Bronchial epithelial cell (primary cell): ENCODE measurements around the gene UPF1. TPM values are rescaled to one million over a fixed set of nuclear protein-coding genes. Genes with fewer than 3 reads are reported as not detected.

Experiments used
- DNase-seq: peaks from one replicate; pipeline ENCODE4 v3.0.0-alpha.2; 2010; ENCODE audit warnings: low read depth
- FAIRE-seq: peaks from 2 replicates; lab custom pipeline; 2011; peaks lifted over from hg19 to GRCh38; lab: Jason Lieb, UNC
- H3K27me3 ChIP-seq: 2 replicates; pipeline ENCODE4 v1.5.1; 2011; ENCODE audit warnings: low read length; ENCODE audit not compliant: control insufficient read depth, insufficient read depth
- H3K36me3 ChIP-seq: 2 replicates; pipeline ENCODE4 v1.5.1; 2011; ENCODE audit warnings: low read length; ENCODE audit not compliant: control insufficient read depth, insufficient read depth
- H3K4me3 ChIP-seq: 2 replicates; pipeline ENCODE4 v1.5.1; 2011; ENCODE audit warnings: mild to moderate bottlenecking, low read depth, low read length, control low read depth
- CTCF ChIP-seq: IDR thresholded peaks from 2 replicates; pipeline ENCODE4 v1.5.1; 2011; ENCODE audit warnings: mild to moderate bottlenecking, moderate library complexity, low read length, control low read depth, inconsistent platforms; ENCODE audit not compliant: insufficient read depth, severe bottlenecking
- total RNA-seq: library from RNA; depleted of rRNA; stranded (reverse); fragments of >200 nt; gene quantifications from 2 replicates; pipeline ENCODE4 v1.2.1, GENCODE V29; 2014

The UPF1 gene
- total RNA-seq, 1 donor from 2014 or later = 82.9 TPM

GRCh38 chr19:18867199-18867598 is 35.4 kb downstream of the UPF1 start:
- DNase-seq (no peak), FAIRE-seq (no peak)
- TF ChIP-seq CTCF = no peak
- Histone ChIP-seq H3K27me3 (no peaks in the 10 kb centered on the region), H3K36me3 (peaks cover 31% of the 10 kb centered on the region), H3K4me3 (no peak overlapping the region)

DNA sequence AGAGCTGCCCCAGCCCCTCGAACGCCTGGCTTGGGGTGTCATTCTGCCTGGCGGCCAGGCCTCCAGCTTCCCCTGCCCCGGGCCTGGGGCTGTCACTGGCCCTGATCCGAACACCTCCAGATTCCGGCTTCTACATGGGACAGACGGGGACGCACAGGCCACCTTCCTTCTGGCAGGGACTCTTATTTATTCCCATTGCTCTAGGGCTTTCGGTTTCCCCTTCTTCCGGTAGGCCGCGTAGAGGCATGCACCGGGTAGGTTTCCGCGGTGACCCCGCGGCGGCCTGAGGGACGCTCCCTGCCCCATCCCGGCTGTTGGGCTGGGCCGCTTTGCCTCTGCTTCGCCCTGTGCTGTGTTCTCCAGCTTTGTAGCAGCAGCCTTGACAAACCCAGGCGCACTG is 36.0 kb downstream of the UPF1 start:
- TF ChIP-seq CTCF = no peak
- Histone ChIP-seq H3K4me3 (no peak overlapping the region), H3K27me3 (no peaks in the 10 kb centered on the region), H3K36me3 (peaks cover 28% of the 10 kb centered on the region)
- DNase-seq (no peak), FAIRE-seq (no peak)

- peaks cover 21% of the 10 kb centered on the region for H3K36me3 ChIP-seq
- H3K27me3 ChIP-seq = no peaks in the 10 kb centered on the region
- FAIRE-seq = no peak
- no peak for DNase-seq
- H3K4me3 ChIP-seq = no peak overlapping the region
- no peak for TF ChIP-seq CTCF
Measured at GRCh38 chr19:18868380-18869022, 36.7 kb downstream of the UPF1 start.

DNA sequence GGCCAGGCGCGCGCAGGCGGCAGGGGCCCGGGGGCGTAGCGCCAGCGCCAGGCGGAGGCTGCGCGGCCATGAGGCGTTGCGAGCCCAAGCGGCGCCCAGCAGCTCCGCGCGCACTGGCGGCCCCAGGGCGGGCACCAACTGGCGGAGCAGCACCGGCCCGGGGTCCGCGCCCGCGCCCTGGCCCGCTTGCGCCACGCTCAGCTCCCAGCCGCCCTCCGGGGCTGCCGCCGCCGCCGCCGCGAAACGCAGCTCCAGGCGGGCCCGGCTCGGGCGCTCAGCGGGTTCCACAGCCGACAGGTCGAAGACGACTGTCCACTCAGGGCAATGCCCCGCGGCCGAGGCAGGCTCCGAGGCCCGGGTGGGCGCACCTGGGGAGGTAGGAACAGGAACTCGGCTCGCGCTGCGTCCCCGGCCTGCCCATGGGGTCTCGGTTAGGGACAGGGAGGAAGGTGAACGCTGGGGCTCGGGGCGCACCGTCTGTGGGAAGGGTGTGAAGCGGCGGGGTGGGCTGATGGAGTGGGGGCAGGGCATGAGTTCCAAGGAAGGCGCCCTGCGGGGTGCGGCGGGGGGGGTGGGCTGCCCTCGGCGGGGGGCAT is 37.4 kb downstream of the UPF1 start:
- DNase-seq (no peak), FAIRE-seq (no peak)
- H3K4me3 ChIP-seq = no peak overlapping the region
- no peaks in the 10 kb centered on the region for H3K27me3 ChIP-seq
- TF ChIP-seq CTCF = no peak
- H3K36me3 ChIP-seq = peaks cover 16% of the 10 kb centered on the region

- TF ChIP-seq CTCF = no peak
- H3K4me3 ChIP-seq = no peak overlapping the region
- DNase-seq = no peak
- FAIRE-seq = no peak
- H3K36me3 ChIP-seq = peaks cover 14% of the 10 kb centered on the region
- H3K27me3 ChIP-seq = no peaks in the 10 kb centered on the region
Measured at GRCh38 chr19:18869781-18870530, 38.2 kb downstream of the UPF1 start.
